GM13976 (cell line): ENCODE measurements around the gene CLSTN1.
A peak's percentile ranks its signal among the peaks of the same experiment; 100 is the strongest.

Source experiments
- DNase-seq: peaks from one replicate; pipeline ENCODE4 v3.0.0; 2012; ENCODE audit warnings: low spot score
- CTCF ChIP-seq: IDR thresholded peaks from 2 replicates; pipeline ENCODE4 v1.5.1; 2012; ENCODE audit warnings: borderline replicate concordance, mild to moderate bottlenecking; ENCODE audit not compliant: insufficient read depth; ENCODE audit errors: extremely low read depth, missing control alignments, control extremely low read depth
- in situ Hi-C: fragments of 300-500 bp; cut with MboI; formaldehyde crosslinking; loops from one replicate; pipeline ENCODE4 v1.12.0; 2022; ENCODE audit warnings: low sequenced_read_pairs, mixed read lengths, inconsistent platforms; ENCODE audit not compliant: unreplicated experiment

The CLSTN1 gene

GRCh38 chr1:9737057-9737456 is 86.7 kb downstream of the CLSTN1 start:
- in situ Hi-C loops: no loop called here
- DNase-seq: no peak
- no peak for TF ChIP-seq CTCF

GRCh38 chr1:9736241-9736640 is 87.5 kb downstream of the CLSTN1 start:
- DNase-seq: no peak
- in situ Hi-C loops: no loop called here
- no peak for TF ChIP-seq CTCF

GRCh38 chr1:9735800-9736199 is 88.0 kb downstream of the CLSTN1 start:
- no peak for TF ChIP-seq CTCF
- DNase-seq: no peak
- in situ Hi-C loops: no loop called here

- in situ Hi-C loops: no loop called here
- TF ChIP-seq CTCF: no peak
- DNase-seq: peak; percentile 22
These were observed 90.5 kb downstream of the CLSTN1 start for GRCh38 chr1:9733160-9733789.

GRCh38 chr1:9732123-9732971 is 91.4 kb downstream of the CLSTN1 start:
- in situ Hi-C loops: no loop called here
- DNase-seq: peak; percentile 38
- no peak for TF ChIP-seq CTCF

GRCh38 chr1:9731561-9731960 is 92.2 kb downstream of the CLSTN1 start:
- DNase-seq: peak; percentile 30
- in situ Hi-C loops: no loop called here
- TF ChIP-seq CTCF: no peak
